H1 (cell line): ENCODE data around the gene NPSR1. TPM values are rescaled to one million over a fixed set of nuclear protein-coding genes. Genes with fewer than 3 reads are reported as not detected.

Experiments used
- CTCF ChIA-PET: fragments of 300-600 bp; sonication (Branson Sonifier 250); formaldehyde crosslinking; loops from one replicate; lab custom pipeline; 2021; ENCODE audit not compliant: partially characterized antibody; lab: Charles Lee
- POLR2A ChIA-PET: fragments of 300-600 bp; sonication (Branson Sonifier 250); formaldehyde crosslinking; loops from one replicate; lab custom pipeline; 2021; ENCODE audit warnings: inconsistent platforms; ENCODE audit not compliant: partially characterized antibody; lab: Charles Lee
- DNase-seq, 2 experiments: peaks; one replicate each; pipeline versions ENCODE4 v3.0.0 to v3.0.0-alpha.2; 2010 to 2022; ENCODE audit warnings: low spot score in 2 of 2, low read depth in 1 of 2, mixed read lengths in 1 of 2
- FAIRE-seq: peaks from 2 replicates; lab custom pipeline; 2011; peaks lifted over from hg19 to GRCh38; lab: Jason Lieb, UNC
- H2AFZ ChIP-seq: 2 replicates; pipeline ENCODE4 v1.8.1; 2012; ENCODE audit warnings: low read length, inconsistent platforms
- H2AK5ac ChIP-seq: 2 replicates; pipeline ENCODE4 v1.6.1; 2013; ENCODE audit warnings: low read depth, low read length
- H2BK120ac ChIP-seq: replicated peaks from 2 replicates; pipeline ENCODE3; 2013; ENCODE audit warnings: low read depth, low read length, inconsistent platforms
- H2BK12ac ChIP-seq: 2 replicates; pipeline ENCODE4 v1.6.1; 2013; ENCODE audit warnings: low read depth, low read length
- H2BK15ac ChIP-seq: 2 replicates; pipeline ENCODE4 v1.6.1; 2013; ENCODE audit warnings: low read length
- H2BK20ac ChIP-seq: 2 replicates; pipeline ENCODE4 v1.6.1; 2013; ENCODE audit warnings: low read length
- H2BK5ac ChIP-seq: 2 replicates; pipeline ENCODE4 v1.6.1; 2013; ENCODE audit warnings: low read depth, low read length
- H3K14ac ChIP-seq: 2 replicates; pipeline ENCODE4 v1.6.1; 2013; ENCODE audit warnings: inconsistent platforms; ENCODE audit not compliant: insufficient read length
- H3K18ac ChIP-seq: 2 replicates; pipeline ENCODE4 v1.6.1; 2013; ENCODE audit warnings: low read length; ENCODE audit errors: extremely low read depth
- H3K23ac ChIP-seq: 2 replicates; pipeline ENCODE4 v1.6.1; 2013; ENCODE audit warnings: inconsistent platforms; ENCODE audit not compliant: insufficient read length
- H3K23me2 ChIP-seq: 2 replicates; pipeline ENCODE4 v1.6.1; 2013; ENCODE audit warnings: low read depth, low read length
- H3K27ac ChIP-seq: 2 replicates; pipeline ENCODE4 v1.6.1; 2011; ENCODE audit warnings: low read depth, low read length, inconsistent platforms
- H3K27me3 ChIP-seq, 4 experiments: replicated peaks in 1 of 4; 1 replicate in 1 of 4; 2 replicates in 3 of 4; pipeline versions ENCODE4 v1.6.1 to v1.8.1; 2011 to 2013; ENCODE audit warnings: low read length in 3 of 4, mild to moderate bottlenecking in 3 of 4, inconsistent platforms in 2 of 4, mixed read lengths in 2 of 4, moderate library complexity in 1 of 4; ENCODE audit not compliant: control insufficient read depth in 3 of 4, insufficient read depth in 3 of 4; ENCODE audit errors: extremely low read depth in 1 of 4
- H3K36me3 ChIP-seq, 4 experiments: 2 replicates each; pipeline versions ENCODE4 v1.6.1 to v1.8.1; 2011 to 2013; ENCODE audit warnings: mild to moderate bottlenecking in 4 of 4, low read length in 3 of 4, moderate library complexity in 2 of 4, control low read depth in 1 of 4, inconsistent platforms in 1 of 4; ENCODE audit not compliant: insufficient read depth in 4 of 4, control insufficient read depth in 2 of 4
- H3K4ac ChIP-seq: replicated peaks from 2 replicates; pipeline ENCODE3; 2013; ENCODE audit warnings: low read length, low read depth, mixed read lengths, inconsistent platforms; ENCODE audit not compliant: insufficient read length
- H3K4me1 ChIP-seq, 4 experiments: replicated peaks in 1 of 4; 1 replicate in 1 of 4; 2 replicates in 3 of 4; pipeline versions ENCODE4 v1.6.1 to v1.8.1; 2011 to 2013; ENCODE audit warnings: low read length in 3 of 4, inconsistent platforms in 2 of 4, mixed read lengths in 1 of 4; ENCODE audit not compliant: insufficient read depth in 4 of 4, control insufficient read depth in 3 of 4
- H3K4me2 ChIP-seq, 2 experiments: 2 replicates each; pipeline versions ENCODE4 v1.6.1 to v1.8.1; 2011 to 2013; ENCODE audit warnings: low read depth in 2 of 2, low read length in 2 of 2, control low read depth in 1 of 2, inconsistent platforms in 1 of 2, mild to moderate bottlenecking in 1 of 2; ENCODE audit not compliant: insufficient read depth in 1 of 2
- H3K4me3 ChIP-seq, 4 experiments: fragments of 200-600, 300-600 bp in 1 of 4; sonication (generic), shearing (Covaris generic), sonication (Bioruptor Twin) in 1 of 4; 2 replicates each; pipeline versions ENCODE4 v1.5.1 to v1.8.1; 2011 to 2016; ENCODE audit warnings: low read length in 4 of 4, low read depth in 3 of 4, control low read depth in 2 of 4, inconsistent platforms in 2 of 4, mild to moderate bottlenecking in 2 of 4, mixed read lengths in 1 of 4, moderate library complexity in 1 of 4; ENCODE audit not compliant: insufficient read depth in 2 of 4; ENCODE audit errors: extremely low read depth in 1 of 4
- H3K56ac ChIP-seq: replicated peaks from 2 replicates; pipeline ENCODE3; 2013; ENCODE audit warnings: low read depth, mild to moderate bottlenecking, mixed read lengths, low read length, inconsistent platforms; ENCODE audit not compliant: insufficient read length
- H3K79me1 ChIP-seq: 2 replicates; pipeline ENCODE4 v1.6.1; 2013; ENCODE audit warnings: low read depth, low read length, control low read depth
- H3K79me2 ChIP-seq, 2 experiments: 2 replicates each; pipeline versions ENCODE4 v1.6.1 to v1.8.1; 2012 to 2013; ENCODE audit warnings: low read length in 2 of 2, mild to moderate bottlenecking in 2 of 2, inconsistent platforms in 1 of 2; ENCODE audit not compliant: insufficient read depth in 2 of 2, control insufficient read depth in 1 of 2
- H3K9ac ChIP-seq, 4 experiments: replicated peaks in 1 of 4; 1 replicate in 1 of 4; 2 replicates in 3 of 4; pipeline versions ENCODE4 v1.6.1 to v1.8.1; 2011 to 2013; ENCODE audit warnings: low read depth in 3 of 4, low read length in 3 of 4, control low read depth in 2 of 4, mild to moderate bottlenecking in 2 of 4, moderate library complexity in 2 of 4, inconsistent platforms in 1 of 4; ENCODE audit errors: extremely low read depth in 1 of 4
- H3K9me3 ChIP-seq, 2 experiments: 2 replicates each; pipeline versions ENCODE4 v1.6.1 to v1.8.1; 2012 to 2013; ENCODE audit warnings: mild to moderate bottlenecking in 2 of 2, moderate library complexity in 2 of 2, control low read depth in 1 of 2, inconsistent platforms in 1 of 2, low read depth in 1 of 2, low read length in 1 of 2, mixed read lengths in 1 of 2; ENCODE audit not compliant: insufficient read depth in 2 of 2
- H4K20me1 ChIP-seq, 2 experiments: replicated peaks in 1 of 2; 2 replicates each; pipeline versions ENCODE3 to v1.8.1; 2011 to 2013; ENCODE audit warnings: inconsistent platforms in 2 of 2, low read length in 2 of 2, mild to moderate bottlenecking in 1 of 2; ENCODE audit not compliant: insufficient read depth in 2 of 2, control insufficient read depth in 1 of 2
- H4K5ac ChIP-seq: 2 replicates; pipeline ENCODE4 v1.6.1; 2013; ENCODE audit warnings: low read length, low read depth, mixed read lengths, inconsistent platforms; ENCODE audit not compliant: insufficient read length
- H4K8ac ChIP-seq: 2 replicates; pipeline ENCODE4 v1.8.0; 2013; ENCODE audit warnings: mild to moderate bottlenecking, moderate library complexity, low read length, inconsistent platforms; ENCODE audit not compliant: insufficient read depth; ENCODE audit errors: extremely low read depth
- H4K91ac ChIP-seq: replicated peaks from 2 replicates; pipeline ENCODE3; 2013; ENCODE audit warnings: low read length, mixed read lengths, inconsistent platforms; ENCODE audit not compliant: insufficient read length
- BCL11A ChIP-seq, 2 experiments: IDR thresholded peaks; one replicate each; pipeline ENCODE4 v1.6.1; 2011; ENCODE audit warnings: low read depth in 2 of 2, low read length in 2 of 2, mild to moderate bottlenecking in 2 of 2
- CEBPB ChIP-seq: IDR thresholded peaks from 2 replicates; pipeline ENCODE4 v1.6.1; 2012; ENCODE audit warnings: low read depth, low read length
- CHD2 ChIP-seq: IDR thresholded peaks from 2 replicates; pipeline ENCODE4 v1.6.1; 2012; ENCODE audit warnings: low read length, improper control_type of control experiment
- GTF2F1 ChIP-seq: IDR thresholded peaks from 2 replicates; pipeline ENCODE4 v1.6.1; 2012; ENCODE audit warnings: low read depth, low read length, improper control_type of control experiment, borderline replicate concordance
- KDM4A ChIP-seq: IDR thresholded peaks from one replicate; pipeline ENCODE4 v1.7.1; 2012; ENCODE audit warnings: low read depth, mild to moderate bottlenecking, moderate library complexity, low read length, inconsistent platforms; ENCODE audit not compliant: severe bottlenecking
- WGBS, 2 experiments: shearing (Covaris generic) in 1 of 2; methylation state at CpG; one replicate each; pipeline versions ENCODE4 v1.1.6 to v1.1.7; 2013 to 2015; ENCODE audit warnings: low lambda C conversion rate in 2 of 2, mixed read lengths in 2 of 2, inconsistent platforms in 1 of 2, low coverage in 1 of 2, missing lambda C conversion rate in 1 of 2; ENCODE audit not compliant: insufficient replicate concordance in 2 of 2, insufficient coverage in 1 of 2, insufficient read length in 1 of 2; ENCODE audit errors: extremely low coverage in 1 of 2, missing lambda C conversion rate in 1 of 2; 5-methylcytosine and 5-hydroxymethylcytosine counted together
- polyA plus RNA-seq, 7 experiments: library from polyadenylated mRNA; depleted of rRNA in 3 of 7; stranded (reverse) in 5 of 7; unstranded in 2 of 7; fragments of >200 nt in 5 of 7; fragments of 200-250 nt in 2 of 7; gene quantifications; 1 replicate in 5 of 7; 2 replicates in 1 of 7; 4 replicates in 1 of 7; pipeline versions ENCODE4 v1.2.1 to v1.2.3, GENCODE V29; 2011 to 2013; ENCODE audit warnings: missing spikeins in 2 of 7, mixed read lengths in 2 of 7
- total RNA-seq: library from RNA; stranded (reverse); fragmentation: NEBNext Ultra II Directional; extraction: Animal tissue kit (Norgen Biotek cat#: 25700); gene quantifications from 2 replicates; pipeline ENCODE4 v1.2.1, GENCODE V29; 2021
- TF ChIP-seq, protein P1 (sequence below): IDR thresholded peaks from 2 replicates; pipeline ENCODE4 v1.6.1; 2012; ENCODE audit warnings: inconsistent platforms

The NPSR1 gene
- total and polyA plus RNA-seq, 2 of the 8 experiments (the other 6 are each of a cell fraction or from before 2014, with no cell fraction given): not detected

DNA sequence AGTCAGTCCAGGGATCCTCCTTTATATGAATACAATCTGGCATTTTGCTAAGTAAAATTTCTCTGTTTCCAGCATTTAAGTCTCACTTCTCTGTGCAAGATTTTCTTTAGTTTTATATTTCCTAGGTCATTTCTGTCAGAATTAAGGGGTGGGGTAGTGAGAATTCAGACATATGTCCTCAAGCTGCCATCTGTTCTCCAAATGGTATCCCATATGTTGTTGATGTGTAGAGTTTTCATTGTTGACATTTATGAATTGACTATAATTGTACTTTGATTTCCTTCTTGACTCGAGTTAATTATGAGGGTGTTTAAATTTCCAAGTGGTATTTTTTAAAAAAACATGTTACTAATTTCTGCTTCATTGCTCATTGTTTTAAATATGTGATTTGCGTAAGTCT is 148.8 kb downstream of the NPSR1 start:
- Histone ChIP-seq H3K4me2 (no peak overlapping the region), H2BK120ac (no peak overlapping the region), H2BK5ac (no peak overlapping the region), H4K91ac (no peak overlapping the region), H2AFZ (no peak overlapping the region), H3K4me3 (no peak overlapping the region), H3K27ac (no peak overlapping the region), H3K79me1 (no peaks in the 10 kb centered on the region), H3K4me1 (no peaks in the 10 kb centered on the region), H4K5ac (no peak overlapping the region), H3K23me2 (no peaks in the 10 kb centered on the region), H3K9ac (no peak overlapping the region), H2BK15ac (no peak overlapping the region), H2BK12ac (no peak overlapping the region), H3K14ac (no peak overlapping the region), H4K20me1 (no peaks in the 10 kb centered on the region), H3K56ac (no peak overlapping the region), H3K23ac (no peak overlapping the region), H3K9me3 (no peaks in the 10 kb centered on the region), H4K8ac (no peak overlapping the region), H3K79me2 (no peaks in the 10 kb centered on the region), H3K36me3 (no peaks in the 10 kb centered on the region), H3K18ac (no peak overlapping the region), H3K27me3 (no peaks in the 10 kb centered on the region), H2AK5ac (no peak overlapping the region), H2BK20ac (no peak overlapping the region), H3K4ac (no peak overlapping the region)
- TF ChIP-seq CHD2: no peak
- no peak for TF ChIP-seq CEBPB
- no peak for TF ChIP-seq GTF2F1
- no peak for TF ChIP-seq KDM4A
- TF ChIP-seq BCL11A (IDR thresholded peaks at IDR 0.05; ENCODE audit: low read depth in 2 of 2, low read length in 2 of 2): no peak
- TF ChIP-seq, protein P1, sequence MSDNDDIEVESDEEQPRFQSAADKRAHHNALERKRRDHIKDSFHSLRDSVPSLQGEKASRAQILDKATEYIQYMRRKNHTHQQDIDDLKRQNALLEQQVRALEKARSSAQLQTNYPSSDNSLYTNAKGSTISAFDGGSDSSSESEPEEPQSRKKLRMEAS: no peak
- DNase-seq (no peak), FAIRE-seq (no peak)
- 90% methylated on average over 2 of the region's 2 CpGs; no CpG with 5 or more reads in 1 of the 2 experiments for WGBS, 2 experiments
- ChIA-PET POLR2A (no interaction called here), CTCF (interaction anchor here (0.6 kb wide), 1 partner anchor 73 kb away, joined by 3 read pairs; no protein-coding TSS in a partner anchor)
